HG02970 (cell line): ENCODE results near the gene ADGRG1.

Experiments used
- ATAC-seq: cut with Tn5 transposase; IDR thresholded peaks from one replicate; pipeline ENCODE4 v1.9.1; 2021; ENCODE audit warnings: mild to moderate bottlenecking, moderate library complexity, moderate number of reproducible peaks; ENCODE audit not compliant: unreplicated experiment, low FRiP score

ADGRG1 gene

DNA sequence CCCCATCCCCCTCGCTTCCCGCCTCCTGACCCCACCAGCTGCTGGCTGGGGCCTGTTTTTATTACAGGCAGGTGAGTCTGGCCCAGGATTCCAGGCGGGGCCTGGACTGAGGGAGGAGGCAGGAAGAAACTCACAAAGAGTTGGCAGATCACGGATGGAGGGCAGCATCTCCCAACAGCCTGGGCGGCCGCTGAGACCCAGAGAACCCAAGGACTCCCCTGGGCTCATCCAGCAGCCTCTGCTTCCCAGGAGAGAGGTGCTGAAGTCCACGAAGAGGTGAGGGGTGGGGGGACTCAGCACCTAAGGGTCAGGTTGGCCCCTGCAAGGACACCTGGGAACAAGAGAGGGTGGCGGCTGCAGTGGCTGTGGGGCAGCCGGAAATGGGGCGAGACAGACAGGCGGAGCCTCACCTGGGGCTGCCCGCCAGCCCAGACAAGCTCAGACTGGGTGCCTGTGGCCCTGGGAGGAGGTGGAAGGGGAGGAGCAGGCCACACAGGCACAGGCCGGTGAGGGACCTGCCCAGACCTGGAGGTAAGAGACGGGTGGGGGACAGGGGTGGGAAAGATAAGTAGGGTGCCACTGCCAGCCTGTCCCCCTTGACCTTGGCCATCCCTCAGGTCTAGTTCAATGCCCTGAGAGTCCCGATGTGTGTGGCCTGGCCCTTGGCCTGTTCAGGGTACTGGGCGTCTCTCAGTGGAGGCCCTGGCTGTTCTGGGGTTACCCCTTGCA lies 8.7 kb upstream of the ADGRG1 start:
- ATAC-seq: no peak

- ATAC-seq: no peak
Measured at GRCh38 chr16:57620335-57621231, 7.8 kb upstream of the ADGRG1 start.

- no peak for ATAC-seq
Measured at GRCh38 chr16:57621521-57622271, 6.7 kb upstream of the ADGRG1 start.

GRCh38 chr16:57622361-57623250 lies 5.8 kb upstream of the ADGRG1 start:
- no peak for ATAC-seq

- ATAC-seq: no peak
Measured at GRCh38 chr16:57623251-57624043, 5.0 kb upstream of the ADGRG1 start.

DNA sequence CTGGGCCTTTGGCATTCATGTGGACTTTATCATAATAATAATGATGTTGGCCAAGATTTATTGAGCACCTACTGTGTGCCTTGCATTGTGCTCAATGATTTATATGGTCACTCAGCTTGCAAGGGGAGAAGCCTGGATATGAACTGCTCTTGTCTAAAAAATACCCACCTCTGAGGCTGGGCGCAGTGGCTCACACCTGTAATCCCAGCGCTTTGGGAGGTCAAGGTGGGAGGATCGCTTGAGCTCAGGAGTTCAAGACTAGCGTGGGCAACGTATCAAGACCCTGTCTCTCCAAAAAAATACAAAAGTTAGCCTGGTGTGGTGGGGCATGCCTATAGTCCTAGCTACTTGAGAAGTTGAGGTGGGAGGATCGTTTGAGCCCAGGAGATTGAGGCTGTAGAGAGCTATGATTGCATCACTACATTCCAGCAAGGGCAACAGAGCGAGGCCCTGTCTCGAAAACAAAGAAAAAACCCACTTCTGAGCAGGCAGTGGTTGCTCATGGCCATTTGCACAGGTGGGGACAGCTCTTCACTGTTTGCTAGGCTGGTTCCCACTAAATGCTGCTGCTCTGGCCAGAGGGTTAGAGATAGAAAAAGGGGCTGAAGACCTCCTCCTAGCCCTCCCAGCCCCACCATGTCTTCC lies 4.3 kb upstream of the ADGRG1 start:
- ATAC-seq: no peak

DNA sequence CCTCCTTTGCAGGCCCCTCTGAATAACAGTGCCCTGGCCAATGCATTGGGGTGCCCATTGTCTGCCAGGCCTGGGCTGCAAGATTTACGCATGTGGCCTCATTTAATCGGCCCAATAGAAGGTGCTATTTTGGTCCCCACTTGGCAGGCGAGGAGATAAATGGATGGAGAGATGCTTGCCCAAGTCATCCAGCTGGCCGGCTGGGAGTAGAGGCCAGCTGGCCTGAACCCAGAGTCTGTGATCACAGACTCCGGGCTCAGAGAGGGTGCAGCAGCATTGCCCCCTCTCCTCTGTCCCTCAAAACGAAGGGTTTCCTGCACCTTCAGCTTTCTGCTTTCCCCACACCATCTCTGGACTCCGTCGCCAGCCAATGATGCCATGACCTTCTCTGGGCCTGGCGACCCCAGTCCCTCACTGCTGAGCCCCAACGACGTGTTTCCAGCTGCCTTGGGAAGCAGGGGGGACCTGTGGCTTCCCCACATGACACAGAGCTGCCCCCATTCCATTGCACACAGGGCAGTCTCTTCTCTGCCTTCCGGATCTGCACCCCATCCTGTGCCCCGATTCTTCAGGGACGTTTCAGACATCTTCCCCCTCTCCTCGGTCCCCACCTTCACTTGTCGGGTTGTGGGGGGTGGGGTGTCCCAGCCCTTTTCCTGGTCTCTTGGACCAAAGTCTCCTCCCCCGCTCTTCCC lies 3.5 kb upstream of the ADGRG1 start:
- ATAC-seq: no peak

DNA sequence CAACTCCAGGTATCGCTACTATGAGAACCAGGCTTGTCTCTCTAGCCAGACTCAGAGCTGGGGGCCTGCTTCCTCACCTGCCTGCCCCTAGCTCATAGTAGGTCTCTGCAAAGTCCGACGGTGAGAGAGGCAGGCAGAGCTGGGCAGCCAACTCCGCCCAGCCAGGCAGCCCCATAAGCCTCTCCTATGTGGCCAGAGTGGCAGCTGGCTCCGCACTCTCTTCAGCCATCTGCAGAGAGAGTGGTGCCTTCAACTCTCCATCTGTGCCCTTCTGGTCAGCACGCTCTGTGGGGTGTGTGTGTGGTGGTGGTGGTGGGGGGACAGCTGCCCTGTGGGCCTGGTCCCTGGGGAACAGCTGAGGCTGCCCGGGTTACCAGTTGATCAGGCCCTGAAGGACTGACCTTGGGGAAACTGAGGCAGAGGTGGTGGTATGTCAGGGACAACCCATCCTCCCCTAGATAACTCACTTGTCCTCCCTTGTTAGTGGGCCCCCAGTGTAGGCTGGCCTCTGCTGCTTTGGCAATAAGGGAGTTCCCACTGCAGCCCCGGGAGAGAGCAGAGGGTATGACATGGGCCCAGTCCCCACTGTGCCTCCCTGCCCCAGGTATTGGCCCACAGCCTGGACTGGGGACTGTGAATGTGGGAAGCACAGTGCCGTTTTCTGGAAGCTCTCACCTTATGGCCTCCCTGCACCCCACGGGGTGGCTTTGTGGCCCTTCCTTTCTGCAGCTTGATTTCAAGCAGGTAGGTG lies 1.8 kb upstream of the ADGRG1 start:
- ATAC-seq: no peak

DNA sequence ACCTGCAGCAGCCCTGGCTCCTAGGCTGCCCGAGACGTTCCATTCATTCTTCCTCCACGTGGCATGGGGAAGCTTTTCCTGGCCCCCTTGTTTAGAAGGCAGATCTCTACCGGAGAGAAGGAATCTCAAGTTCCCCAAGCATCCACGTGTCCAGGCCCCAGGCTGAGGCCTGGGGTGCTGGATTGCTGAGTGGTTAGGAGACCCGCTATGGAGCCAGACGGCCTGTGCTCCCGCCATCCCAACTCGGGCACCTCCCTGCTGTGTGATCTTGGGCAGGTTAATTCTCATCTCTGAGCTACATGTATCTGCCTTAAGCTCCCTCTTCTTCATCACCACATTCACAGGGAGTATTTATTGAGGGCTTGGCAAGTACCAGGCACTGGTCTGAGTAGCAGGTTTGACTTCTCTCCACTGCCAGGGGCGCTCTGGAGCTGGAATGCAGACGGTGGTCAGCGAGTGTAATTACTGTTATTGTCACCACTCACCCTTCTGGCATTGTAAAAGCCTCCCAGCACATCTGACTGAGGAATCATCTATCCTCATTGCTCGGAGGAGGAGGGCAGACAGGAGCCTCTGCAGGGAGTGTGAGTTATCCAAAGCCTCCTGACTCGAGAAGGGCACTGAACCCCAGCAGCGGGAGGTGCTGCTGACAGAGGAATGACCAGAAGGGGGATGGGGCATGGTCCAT lies 1.1 kb upstream of the ADGRG1 start:
- no peak for ATAC-seq

- ATAC-seq: no peak
Measured at GRCh38 chr16:57628783-57629293, 408 bp downstream of the ADGRG1 start.

DNA sequence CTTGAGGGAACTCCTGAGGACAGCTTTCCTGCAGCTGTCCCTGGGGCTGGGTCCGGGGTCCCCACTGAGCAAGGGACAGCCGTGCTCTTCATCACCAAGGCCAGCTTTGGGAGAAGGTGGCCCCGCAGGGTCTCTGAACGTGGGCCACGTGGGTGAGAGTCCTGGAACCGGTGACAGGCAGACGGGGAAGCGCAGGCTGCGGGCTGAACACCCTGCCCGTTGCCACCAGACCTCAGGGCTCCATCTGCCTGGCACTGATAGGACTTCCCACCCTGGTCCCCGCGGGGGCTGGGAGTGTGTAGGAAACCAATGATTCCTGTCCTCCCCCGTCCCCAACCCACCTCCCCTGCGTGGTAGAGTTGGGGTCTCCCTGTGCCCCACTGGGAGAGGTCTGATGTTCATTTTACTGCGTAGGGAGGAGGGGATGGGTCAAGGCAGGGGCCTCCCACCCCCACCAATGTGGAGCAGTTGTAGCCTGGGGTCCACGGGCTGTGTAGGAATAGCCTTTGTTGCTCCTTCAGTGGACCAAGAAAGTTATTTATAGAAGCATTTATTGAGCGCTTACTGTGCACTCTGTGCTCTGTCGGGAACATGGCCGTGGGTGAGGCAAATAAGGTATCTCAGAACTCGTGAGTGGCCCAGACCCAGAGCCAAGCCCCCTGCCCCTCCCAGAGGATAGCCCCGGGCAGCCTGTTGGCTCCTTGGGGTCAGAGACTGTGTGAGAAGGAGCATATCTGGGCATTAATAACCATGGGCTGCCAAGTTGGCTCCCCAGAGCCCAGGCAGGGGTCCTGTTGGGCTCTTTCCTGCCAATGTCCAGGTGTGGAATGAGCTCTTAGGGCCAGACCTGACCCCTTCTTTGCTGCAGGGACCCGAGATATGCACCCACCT lies 1.3 kb downstream of the ADGRG1 start:
- ATAC-seq: no peak

GRCh38 chr16:57630407-57630797 lies 2.0 kb downstream of the ADGRG1 start:
- no peak for ATAC-seq

- ATAC-seq: no peak
Measured at GRCh38 chr16:57630931-57631845, 2.8 kb downstream of the ADGRG1 start.

- ATAC-seq: no peak
Measured at GRCh38 chr16:57632568-57632967, 4.1 kb downstream of the ADGRG1 start.
